ENCODE measurements around the gene MPV17. TPM values are rescaled to one million over a fixed set of nuclear protein-coding genes. Genes with fewer than 3 reads are reported as not detected.

The MPV17 gene
- total and polyA plus RNA-seq, 9 of the 15 experiments (the other 6 are each of a cell fraction or from before 2014, with no cell fraction given): 54.7 to 140 (median 70.2) TPM

DNA sequence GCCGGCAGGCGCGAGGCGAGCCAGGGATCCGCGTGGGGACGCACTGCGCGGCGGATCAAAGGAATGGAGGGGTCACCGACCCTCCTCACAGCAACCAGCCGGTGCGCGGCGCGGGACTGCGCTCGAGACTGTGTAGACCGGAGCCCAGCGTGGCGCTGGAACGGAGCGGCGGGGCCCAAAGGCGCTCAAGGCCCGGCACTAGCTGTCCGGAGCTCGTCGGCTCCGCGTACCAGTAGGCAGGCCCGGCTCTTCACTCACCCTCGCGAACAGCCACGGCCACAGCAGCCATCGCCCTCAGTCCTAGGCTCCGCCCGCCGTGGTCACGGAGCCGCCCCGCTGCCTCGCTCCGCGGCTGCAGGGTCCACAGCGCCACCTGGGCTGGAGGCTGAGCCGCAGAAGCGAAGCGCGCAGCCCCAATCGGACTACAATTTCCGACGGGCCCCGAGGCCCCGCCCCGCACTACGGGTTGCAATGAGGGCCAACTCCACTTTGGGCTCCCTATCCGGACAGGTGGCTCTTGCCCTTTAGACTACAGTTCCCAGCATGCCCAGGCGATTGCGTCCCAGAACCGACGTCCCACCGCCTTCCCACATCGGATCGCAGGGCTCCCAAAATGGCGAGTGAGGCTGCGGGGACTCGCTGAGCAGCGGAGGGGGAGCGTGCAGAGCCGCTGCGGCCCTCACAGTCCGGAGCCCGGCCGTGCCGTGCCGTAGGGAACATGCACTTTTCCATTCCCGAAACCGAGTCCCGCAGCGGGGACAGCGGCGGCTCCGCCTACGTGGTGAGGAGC lies 47.3 kb upstream of the MPV17 start, which contains the start of the genes EIF2B4 and SNX17 (continued):
- TF ChIP-seq, protein P1, sequence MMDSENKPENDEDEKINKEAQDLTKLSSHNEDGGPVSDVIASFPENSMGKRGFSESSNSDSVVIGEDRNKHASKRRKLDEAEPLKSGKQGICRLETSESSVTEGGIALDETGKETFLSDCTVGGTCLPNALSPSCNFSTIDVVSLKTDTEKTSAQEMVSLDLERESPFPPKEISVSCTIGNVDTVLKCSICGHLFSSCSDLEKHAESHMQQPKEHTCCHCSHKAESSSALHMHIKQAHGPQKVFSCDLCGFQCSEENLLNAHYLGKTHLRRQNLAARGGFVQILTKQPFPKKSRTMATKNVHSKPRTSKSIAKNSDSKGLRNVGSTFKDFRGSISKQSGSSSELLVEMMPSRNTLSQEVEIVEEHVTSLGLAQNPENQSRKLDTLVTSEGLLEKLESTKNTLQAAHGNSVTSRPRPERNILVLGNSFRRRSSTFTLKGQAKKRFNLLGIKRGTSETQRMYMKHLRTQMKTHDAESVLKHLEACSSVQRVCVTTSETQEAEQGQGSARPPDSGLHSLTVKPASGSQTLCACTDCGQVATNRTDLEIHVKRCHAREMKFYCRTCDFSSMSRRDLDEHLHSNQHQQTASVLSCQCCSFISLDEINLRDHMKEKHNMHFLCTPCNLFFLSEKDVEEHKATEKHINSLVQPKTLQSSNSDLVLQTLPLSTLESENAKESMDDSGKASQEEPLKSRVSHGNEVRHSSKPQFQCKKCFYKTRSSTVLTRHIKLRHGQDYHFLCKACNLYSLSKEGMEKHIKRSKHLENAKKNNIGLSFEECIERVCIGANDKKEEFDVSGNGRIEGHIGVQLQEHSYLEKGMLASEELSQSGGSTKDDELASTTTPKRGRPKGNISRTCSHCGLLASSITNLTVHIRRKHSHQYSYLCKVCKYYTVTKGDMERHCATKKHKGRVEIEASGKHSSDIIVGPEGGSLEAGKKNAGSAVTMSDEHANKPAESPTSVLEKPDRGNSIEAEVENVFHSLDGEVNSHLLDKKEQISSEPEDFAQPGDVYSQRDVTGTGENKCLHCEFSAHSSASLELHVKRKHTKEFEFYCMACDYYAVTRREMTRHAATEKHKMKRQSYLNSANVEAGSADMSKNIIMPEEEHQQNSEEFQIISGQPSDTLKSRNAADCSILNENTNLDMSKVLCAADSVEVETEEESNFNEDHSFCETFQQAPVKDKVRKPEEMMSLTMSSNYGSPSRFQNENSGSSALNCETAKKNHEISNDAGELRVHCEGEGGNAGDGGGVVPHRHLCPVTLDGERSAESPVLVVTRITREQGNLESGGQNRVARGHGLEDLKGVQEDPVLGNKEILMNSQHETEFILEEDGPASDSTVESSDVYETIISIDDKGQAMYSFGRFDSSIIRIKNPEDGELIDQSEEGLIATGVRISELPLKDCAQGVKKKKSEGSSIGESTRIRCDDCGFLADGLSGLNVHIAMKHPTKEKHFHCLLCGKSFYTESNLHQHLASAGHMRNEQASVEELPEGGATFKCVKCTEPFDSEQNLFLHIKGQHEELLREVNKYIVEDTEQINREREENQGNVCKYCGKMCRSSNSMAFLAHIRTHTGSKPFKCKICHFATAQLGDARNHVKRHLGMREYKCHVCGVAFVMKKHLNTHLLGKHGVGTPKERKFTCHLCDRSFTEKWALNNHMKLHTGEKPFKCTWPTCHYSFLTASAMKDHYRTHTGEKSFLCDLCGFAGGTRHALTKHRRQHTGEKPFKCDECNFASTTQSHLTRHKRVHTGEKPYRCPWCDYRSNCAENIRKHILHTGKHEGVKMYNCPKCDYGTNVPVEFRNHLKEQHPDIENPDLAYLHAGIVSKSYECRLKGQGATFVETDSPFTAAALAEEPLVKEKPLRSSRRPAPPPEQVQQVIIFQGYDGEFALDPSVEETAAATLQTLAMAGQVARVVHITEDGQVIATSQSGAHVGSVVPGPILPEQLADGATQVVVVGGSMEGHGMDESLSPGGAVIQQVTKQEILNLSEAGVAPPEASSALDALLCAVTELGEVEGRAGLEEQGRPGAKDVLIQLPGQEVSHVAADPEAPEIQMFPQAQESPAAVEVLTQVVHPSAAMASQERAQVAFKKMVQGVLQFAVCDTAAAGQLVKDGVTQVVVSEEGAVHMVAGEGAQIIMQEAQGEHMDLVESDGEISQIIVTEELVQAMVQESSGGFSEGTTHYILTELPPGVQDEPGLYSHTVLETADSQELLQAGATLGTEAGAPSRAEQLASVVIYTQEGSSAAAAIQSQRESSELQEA (IDR thresholded peaks at IDR 0.05; ENCODE audit: low read depth): peak; percentile 100
- TF ChIP-seq MTA3 (IDR thresholded peaks at IDR 0.05; ENCODE audit: borderline replicate concordance) (peak; percentile 99), CREBBP (IDR thresholded peaks at IDR 0.05; ENCODE audit: low read depth, low read length) (no peak), NR2C2 (CRISPR knock-in tag; IDR thresholded peaks at IDR 0.05) (peak; percentile 56; the same call in 1 of the 2 replicates), NR2C2 (tag; IDR thresholded peaks at IDR 0.05) (peak; percentile 89), MCM7 (IDR thresholded peaks at IDR 0.05) (no peak), CBFA2T3 (IDR thresholded peaks at IDR 0.05) (no peak), SIX5 (IDR thresholded peaks at IDR 0.05; ENCODE audit: borderline replicate concordance in 1 of 2, insufficient read depth in 1 of 2, low read depth in 1 of 2, low read length in 2 of 2) (peak; percentile 97 to 98), CXXC5 (CRISPR knock-in tag; IDR thresholded peaks at IDR 0.05) (peak; percentile 96)
- TF ChIP-seq, protein P2, sequence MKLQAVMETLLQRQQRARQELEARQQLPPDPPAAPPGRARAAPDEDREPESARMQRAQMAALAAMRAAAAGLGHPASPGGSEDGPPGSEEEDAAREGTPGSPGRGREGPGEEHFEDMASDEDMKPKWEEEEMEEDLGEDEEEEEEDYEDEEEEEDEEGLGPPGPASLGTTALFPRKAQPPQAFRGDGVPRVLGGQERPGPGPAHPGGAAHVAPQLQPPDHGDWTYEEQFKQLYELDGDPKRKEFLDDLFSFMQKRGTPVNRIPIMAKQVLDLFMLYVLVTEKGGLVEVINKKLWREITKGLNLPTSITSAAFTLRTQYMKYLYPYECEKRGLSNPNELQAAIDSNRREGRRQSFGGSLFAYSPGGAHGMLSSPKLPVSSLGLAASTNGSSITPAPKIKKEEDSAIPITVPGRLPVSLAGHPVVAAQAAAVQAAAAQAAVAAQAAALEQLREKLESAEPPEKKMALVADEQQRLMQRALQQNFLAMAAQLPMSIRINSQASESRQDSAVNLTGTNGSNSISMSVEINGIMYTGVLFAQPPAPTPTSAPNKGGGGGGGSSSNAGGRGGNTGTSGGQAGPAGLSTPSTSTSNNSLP (IDR thresholded peaks at IDR 0.05; ENCODE audit: borderline replicate concordance, low read depth, low read length): 0 out of 2 replicates have a peak, but pooled peaks have one; percentile 45
- TF ChIP-seq, protein P3, sequence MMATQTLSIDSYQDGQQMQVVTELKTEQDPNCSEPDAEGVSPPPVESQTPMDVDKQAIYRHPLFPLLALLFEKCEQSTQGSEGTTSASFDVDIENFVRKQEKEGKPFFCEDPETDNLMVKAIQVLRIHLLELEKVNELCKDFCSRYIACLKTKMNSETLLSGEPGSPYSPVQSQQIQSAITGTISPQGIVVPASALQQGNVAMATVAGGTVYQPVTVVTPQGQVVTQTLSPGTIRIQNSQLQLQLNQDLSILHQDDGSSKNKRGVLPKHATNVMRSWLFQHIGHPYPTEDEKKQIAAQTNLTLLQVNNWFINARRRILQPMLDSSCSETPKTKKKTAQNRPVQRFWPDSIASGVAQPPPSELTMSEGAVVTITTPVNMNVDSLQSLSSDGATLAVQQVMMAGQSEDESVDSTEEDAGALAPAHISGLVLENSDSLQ (IDR thresholded peaks at IDR 0.05): peak; percentile 14; the same call in 1 of the 2 replicates

Data from K562 (cell line).